ENCODE data around the gene TRAPPC2L.

Gene TRAPPC2L, protein sequence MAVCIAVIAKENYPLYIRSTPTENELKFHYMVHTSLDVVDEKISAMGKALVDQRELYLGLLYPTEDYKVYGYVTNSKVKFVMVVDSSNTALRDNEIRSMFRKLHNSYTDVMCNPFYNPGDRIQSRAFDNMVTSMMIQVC

GRCh38 chr16:88856828-88857727 is at the start of gene TRAPPC2L, which contains the start of gene GALNS:
TRAPPC2L (plus strand) TSS chr16:88857127; CDS start chr16:88857151, 24 bp downstream.
GALNS (minus strand) TSS chr16:88856947; CDS start chr16:88856877, 70 bp downstream.
- peak; percentile 67 for DNase-seq

- no peak for DNase-seq
Observed at GRCh38 chr16:88807142-88807625, 49.7 kb upstream of the TRAPPC2L start.

DNA sequence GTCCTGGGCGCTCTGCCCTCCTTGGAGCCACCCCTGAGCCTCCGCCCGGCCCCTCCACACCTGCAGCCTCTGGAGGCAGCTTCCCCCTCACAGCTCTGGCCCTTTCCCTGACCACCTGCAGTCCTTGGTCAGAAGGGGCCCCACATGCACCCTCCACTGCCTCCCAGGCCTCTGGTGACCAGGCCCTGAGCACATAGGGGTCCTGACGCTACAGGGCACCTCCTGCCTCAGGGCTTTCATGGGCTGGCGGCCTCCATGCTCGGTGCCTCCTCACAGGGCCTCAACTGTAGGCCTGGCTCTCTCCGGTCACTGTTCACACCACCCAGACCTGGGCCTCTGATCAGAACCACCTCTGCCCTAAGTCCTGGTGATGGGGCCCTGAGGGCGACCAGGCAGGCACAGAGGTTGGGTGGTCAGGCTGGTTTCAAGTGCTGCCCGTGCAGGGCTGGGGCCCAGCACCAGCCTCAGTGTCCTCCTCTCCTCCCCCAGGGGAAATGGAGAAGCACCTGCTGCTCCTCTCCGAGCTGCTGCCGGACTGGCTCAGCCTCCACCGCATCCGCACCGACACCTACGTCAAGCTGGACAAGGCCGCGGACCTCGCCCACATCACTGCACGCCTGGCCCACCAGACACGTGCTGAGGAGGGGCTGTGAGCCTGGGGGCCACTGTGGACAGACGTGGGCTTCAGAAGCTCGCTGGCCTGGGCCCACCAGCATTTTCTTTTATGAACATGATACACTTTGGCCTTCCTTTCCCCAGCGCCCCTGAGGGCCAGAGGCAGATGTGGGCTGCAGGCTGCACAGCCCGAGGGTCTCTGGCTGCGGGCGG is 49.1 kb upstream of the TRAPPC2L start:
- DNase-seq = no peak

- DNase-seq = no peak
Observed at GRCh38 chr16:88809068-88809675, 47.8 kb upstream of the TRAPPC2L start.

DNA sequence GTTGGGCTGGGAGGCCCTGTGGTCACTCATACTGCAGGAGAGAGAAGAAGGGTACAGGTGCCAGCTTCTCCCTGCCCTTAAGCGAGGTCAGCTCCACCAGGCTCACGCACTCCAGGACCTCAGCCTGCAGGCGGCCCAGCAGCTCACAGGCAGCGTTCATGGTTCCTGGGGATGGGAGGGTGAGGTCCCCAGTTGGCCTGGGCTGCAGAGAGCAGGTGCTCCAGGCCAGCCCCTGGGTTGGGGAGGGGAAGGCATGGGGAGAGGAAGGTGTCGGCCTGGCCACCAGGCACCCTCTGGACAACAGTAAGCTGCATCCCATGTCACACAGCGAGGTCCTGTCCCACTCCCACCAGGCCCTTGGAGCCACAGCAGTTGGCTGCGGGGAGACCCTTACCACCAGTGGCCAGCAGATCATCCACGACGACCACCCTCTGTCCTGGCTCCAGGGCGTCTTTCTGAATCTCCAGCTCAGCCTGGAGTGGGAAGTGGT is 47.2 kb upstream of the TRAPPC2L start:
- DNase-seq = no peak

DNA sequence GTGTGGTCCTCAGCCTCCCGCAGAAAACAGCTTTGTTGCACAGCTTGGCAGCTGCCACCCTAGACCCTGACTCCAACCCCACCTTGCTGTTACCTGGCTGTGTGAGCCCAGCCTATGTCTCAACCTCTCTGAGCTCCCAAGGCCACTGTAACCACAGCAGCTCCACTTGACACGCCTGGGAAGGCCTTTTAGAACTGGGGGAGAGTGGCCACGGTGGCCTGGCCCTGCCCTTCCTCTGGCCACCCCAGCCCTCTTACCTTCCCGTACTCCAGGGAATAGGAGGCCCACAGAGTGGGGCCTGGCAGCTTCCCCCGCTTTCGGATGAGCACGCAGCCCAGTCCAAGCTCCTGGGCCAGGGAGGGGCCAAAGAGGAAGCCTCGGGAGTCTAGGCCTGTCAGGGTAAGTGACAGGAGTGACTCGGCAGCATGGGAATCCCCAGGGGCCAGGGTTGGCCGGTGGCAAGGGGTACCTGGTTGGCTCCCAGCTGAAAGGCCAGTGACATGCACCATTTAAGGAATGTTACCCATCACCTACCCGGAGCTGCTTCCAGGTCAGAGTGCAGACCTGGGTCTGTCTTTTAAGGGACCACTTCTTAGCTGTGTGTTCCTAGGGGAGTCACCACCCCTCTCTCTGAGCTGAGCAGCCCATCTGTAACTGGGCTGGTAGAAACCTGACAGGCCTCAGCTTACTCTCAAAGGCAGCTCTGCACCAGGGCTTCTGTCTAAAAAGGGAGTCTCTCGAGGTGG is 46.6 kb upstream of the TRAPPC2L start:
- no peak for DNase-seq

- DNase-seq = no peak
Observed at GRCh38 chr16:88810912-88811768, 45.8 kb upstream of the TRAPPC2L start.

- peak; percentile 72 for DNase-seq
Observed at GRCh38 chr16:88811769-88812512, 45.0 kb upstream of the TRAPPC2L start, which contains the start of gene APRT. APRT (minus strand) TSS chr16:88811928; CDS start chr16:88811899, 29 bp downstream.

DNA sequence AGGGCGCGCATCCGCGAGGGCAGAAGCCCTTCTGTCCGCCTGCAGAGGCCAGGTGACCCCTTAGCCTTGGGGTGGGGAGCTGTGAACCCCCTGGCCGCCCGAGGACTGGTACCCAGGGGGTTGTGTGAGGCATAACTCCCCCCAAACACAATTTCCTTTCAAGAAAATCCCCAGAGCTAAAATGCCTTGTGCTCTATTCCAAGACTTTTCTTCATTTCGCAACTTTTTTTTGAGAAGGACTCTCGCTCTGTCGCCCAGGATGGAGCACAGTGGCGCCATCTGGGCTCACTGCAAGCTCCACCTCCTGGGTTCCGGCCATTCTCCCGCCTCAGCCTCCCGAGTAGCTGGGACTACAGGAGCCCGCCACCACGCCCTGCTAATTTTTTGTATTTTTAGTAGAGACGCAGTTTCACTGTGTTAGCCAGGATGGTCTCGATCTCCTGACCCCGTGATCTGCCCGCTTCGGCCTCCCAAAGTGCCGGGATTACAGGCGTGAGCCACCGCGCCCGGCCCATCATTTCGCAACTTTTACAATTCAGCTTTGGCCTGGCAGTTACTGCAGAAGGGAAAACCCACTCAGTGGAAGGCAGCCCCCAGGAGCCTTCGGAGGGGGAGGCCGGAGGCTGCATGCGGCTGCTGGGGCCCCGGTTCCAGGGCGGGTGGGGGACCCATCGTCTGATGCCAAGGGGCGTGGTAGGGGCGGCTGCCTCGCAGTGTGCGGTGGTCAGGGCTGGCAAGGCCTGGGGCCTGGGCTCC is 44.2 kb upstream of the TRAPPC2L start:
- no peak for DNase-seq

GRCh38 chr16:88813269-88814143 is 43.4 kb upstream of the TRAPPC2L start:
- no peak for DNase-seq

DNA sequence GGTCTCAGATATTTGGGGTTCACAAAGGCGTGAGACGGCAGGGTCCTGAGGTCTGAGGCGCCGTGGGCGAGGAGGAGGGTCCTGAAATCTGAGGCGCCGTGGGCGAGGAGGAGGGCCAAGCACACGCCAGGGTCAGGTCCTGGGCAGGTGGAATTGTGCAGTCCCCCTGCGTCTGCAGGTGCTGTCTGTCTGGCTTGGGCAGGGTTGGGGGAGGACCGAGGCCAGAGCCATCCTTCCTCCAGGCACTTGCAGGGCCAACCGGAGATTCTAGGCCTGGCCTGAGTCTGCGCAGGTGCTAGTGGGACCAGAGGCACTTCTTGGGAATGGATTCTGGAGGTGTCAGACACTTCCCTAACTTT is 42.8 kb upstream of the TRAPPC2L start:
- DNase-seq = no peak

- no peak for DNase-seq
Observed at GRCh38 chr16:88815227-88815626, 41.7 kb upstream of the TRAPPC2L start.

GRCh38 chr16:88815901-88816589 is 40.9 kb upstream of the TRAPPC2L start:
- DNase-seq = no peak

GRCh38 chr16:88816736-88817535 is 40.0 kb upstream of the TRAPPC2L start:
- no peak for DNase-seq

- DNase-seq = no peak
Observed at GRCh38 chr16:88817785-88818574, 38.9 kb upstream of the TRAPPC2L start.

DNA sequence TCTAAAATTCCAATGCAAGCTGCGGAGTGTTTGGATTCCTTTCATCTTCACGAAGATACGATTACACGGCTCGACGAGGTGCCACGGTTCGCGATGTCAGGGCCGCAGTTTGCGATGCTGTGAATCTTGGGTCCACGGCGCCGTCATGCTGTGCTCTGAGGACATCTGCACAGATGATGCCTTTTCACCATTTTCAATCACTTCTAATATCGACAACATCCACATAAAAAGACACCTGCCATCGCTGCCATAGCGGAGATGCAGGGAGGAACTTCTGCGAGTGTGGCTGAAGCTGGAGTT is 38.4 kb upstream of the TRAPPC2L start:
- no peak for DNase-seq

Data from DMS 273 treated with DMSO at 0.1 percent for 48 hours (cell line).